ENCODE measurements around the gene MATN4.

Gene MATN4

GRCh38 chr20:45340951-45341350 lies 32.9 kb upstream of the MATN4 start:
- no peak for DNase-seq

DNA sequence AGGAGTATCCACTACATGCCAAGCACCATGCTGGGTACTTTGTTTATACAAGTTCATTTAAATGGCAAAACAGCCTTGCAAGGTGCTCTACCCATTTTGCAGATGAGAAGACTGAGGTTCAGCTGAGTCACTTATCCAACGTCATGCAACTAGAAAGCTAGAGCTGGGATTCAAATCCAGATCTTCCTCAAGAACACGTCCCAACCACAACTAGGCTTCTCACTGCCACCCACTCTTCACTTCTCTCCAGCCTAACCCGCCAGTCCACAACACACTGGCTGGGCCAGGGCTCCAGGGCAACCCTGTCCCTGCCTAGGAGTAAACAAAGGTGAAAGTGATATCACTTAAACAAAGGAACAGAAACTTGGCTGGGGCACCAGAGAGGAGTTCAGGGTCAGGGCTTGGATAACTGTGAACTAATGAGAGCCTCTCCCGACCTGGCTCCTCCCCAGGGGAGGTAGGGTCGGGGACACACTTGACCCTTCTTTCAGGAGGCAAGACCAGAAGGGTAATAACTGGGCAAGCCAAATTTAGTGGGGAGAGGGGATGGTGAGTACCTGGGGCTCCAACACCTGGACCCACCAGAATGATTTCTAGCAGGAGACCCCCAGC lies 32.2 kb upstream of the MATN4 start:
- DNase-seq: no peak

- no peak for DNase-seq
Measured at GRCh38 chr20:45339799-45340198, 31.7 kb upstream of the MATN4 start.

GRCh38 chr20:45339084-45339483 lies 31.0 kb upstream of the MATN4 start:
- no peak for DNase-seq

GRCh38 chr20:45338121-45339030 lies 30.3 kb upstream of the MATN4 start:
- DNase-seq: no peak

- DNase-seq: no peak
Measured at GRCh38 chr20:45337367-45338120, 29.4 kb upstream of the MATN4 start.

- DNase-seq: no peak
Measured at GRCh38 chr20:45336530-45337366, 28.6 kb upstream of the MATN4 start.

DNA sequence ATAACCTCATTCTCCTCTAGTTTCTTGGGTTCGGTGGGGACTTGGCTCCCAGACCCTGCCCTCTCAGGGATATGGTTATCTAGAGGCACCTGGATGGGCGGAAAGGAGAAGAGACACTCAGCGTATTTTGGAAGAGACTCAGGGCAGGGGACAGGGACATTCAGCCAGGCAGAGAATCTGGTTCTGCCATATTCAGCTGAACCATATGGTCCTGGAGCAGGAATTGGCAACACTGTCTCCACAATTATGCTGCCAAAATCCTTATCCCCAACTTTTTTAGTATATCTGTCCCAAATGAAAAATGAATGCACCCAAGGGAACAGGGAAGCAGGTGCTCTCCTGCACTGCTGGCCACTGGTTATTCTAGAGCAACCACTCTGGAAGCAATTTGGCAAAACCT lies 22.4 kb upstream of the MATN4 start:
- DNase-seq: no peak

DNA sequence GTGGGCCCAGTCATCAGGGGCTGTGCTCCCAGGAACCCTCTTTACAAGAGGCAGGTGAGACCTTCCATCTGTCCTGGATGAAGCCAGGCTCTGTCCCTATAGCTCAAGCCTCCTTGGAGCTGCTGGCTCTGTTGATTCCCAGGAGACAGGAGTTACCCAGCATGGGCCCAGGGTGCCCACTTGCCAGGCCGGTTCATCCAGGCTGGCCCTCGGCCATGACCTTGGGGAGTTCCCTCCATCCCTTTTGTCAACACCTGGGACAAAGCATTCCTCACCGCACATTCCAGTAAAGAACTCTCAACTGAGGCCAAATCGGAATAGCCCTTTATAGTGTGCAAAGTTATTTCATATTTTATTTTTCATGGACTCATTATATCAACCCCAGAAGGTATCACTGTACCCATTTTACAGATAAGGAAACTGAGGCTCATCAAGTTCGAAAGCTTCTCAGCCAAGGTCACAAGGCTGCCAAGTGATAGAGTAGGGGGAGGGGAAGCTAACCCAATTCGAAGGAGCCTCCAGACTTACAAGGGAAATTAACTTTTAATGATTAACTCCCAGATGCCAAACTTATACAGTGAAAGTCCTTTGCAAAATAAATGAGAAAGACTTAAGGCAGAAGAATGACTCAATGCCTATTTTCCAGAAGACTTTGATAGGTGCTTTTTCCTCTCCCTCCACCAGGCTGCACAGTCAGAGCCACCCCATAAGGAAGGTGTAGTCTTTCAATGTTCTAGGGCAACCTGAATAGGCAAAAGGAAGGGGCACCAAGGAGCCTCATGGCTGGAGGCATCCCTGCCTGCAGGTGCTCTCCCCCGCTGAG lies 21.6 kb upstream of the MATN4 start:
- no peak for DNase-seq

DNA sequence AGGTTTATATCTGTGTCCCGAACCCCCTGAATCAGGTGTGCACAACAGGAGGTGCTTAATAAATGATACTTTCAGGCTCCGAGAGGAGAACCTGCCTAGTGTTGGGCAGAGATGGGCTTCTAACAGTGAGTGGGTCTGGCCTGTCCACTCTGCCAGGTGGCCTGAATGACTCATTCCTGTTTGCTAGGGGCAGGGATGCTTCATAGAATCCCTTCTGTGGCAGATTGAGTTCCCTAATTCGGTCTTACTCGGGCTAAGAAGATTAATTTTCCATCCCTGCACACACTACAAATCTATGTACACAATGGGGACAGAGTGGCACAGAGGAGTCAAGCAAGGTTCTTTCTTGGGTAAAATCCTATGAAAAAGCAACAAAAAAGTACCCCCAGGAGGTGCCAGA lies 20.4 kb upstream of the MATN4 start:
- DNase-seq: no peak

DNA sequence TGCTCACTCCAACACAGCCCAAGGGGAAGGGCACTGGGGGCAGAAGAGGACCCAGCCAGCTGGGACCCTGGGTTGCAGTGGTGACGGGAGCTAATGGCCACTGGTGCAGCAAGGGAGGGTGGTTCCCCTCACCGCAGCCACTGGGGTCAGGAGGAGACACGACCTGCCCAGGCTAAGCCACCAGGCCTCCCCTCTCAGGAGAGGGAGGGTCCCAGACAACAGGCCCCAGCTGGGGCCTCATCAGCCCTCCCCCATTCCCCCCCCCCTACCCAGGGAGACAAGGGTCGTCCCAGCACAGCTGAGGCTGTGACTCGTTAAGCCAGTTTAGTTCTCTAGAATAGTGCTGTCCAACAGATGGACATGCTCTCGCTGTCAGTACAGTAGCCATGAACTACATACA lies 17.3 kb upstream of the MATN4 start:
- DNase-seq: no peak

GRCh38 chr20:45323731-45324130 lies 15.6 kb upstream of the MATN4 start:
- DNase-seq: no peak

GRCh38 chr20:45322952-45323383 lies 14.9 kb upstream of the MATN4 start:
- DNase-seq: no peak

- DNase-seq: no peak
Measured at GRCh38 chr20:45320948-45321595, 13.0 kb upstream of the MATN4 start.

GRCh38 chr20:45318948-45319347 lies 10.8 kb upstream of the MATN4 start:
- no peak for DNase-seq

GRCh38 chr20:45318386-45318939 lies 10.4 kb upstream of the MATN4 start:
- no peak for DNase-seq

GRCh38 chr20:45317826-45318225 lies 9.7 kb upstream of the MATN4 start:
- DNase-seq: no peak

DNA sequence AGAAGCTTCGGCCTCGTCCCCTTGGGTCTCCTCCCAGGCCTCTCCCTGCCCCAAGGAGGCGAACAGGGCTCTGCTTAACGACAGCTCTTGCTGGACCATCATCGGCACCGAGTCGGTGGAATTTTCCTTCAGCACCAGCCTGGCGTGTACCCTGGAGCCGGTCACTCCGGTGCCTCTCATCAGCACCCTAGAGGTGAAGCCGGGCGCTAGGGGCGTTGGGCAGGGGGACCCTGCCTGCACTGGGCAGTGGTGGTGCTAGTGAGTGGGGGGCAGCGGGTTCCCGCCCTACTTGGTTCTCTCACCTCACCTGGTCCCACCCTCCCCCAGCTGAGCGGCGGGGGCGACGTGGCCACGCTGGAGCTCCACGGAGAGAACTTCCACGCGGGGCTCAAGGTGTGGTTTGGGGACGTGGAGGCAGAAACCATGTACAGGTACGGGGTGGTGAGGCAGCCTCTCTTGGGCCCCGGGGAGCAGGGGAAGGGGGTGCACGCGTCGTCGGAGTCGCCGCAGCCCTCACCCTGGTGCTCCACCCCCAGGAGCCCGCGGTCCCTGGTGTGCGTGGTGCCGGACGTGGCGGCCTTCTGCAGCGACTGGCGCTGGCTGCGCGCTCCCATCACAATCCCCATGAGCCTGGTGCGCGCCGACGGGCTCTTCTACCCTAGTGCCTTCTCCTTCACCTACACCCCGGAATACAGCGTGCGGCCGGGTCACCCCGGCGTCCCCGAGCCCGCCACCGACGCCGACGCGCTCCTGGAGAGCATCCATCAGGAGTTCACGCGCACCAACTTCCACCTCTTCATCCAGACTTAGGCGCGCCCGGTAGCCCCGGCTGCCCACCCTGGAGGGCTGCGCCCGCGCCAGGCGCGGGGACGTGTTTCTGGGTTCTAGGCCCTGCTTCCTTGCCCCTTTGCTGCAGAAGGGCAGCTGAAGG lies 8.3 kb upstream of the MATN4 start:
- no peak for DNase-seq

DNA sequence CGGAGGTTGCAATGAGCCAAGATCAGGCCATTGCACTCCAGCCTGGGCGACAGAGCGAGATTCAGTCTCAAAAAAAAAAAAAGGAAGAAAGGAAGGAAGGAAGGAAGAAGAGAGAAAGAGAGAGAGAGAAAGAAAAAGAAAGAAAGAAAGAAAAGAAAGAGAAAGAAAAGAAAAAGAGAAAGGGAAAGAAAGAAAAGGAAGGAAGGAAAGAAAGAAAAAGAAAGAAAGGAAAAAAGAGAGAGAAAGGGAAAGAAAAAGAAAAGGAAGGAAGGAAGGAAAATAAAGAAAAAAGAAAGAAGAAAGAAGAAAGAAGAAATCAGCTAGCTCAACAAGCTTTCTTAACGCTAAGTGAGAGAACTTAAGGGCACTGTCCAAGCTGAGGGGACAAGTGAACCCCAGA lies 7.6 kb upstream of the MATN4 start:
- no peak for DNase-seq

DNA sequence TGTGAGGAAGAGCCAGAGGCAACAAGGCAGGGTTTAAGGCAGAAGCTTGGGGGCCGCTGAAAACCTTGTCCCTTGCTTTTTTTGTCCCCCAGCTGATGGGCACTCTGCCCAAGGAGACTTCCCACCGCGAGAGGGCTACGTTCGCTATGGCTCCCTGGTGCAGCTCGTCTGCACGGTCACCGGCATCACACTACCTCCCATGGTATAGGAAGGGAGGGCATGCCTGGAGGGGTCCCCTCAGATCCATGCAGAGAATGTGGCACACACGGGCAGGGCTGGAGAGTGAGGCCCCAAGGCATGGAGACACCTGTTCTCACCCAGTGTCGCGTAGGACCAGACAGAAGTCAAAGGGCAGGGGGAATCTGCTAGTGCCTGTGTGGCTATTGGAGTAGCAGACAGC lies 5.8 kb upstream of the MATN4 start:
- DNase-seq: no peak
